Progenitor cell of endocrine pancreas (in vitro differentiated cells): ENCODE results near the gene ATP2B2. TPM values are rescaled to one million over a fixed set of nuclear protein-coding genes. Genes with fewer than 3 reads are reported as not detected.
A peak's percentile ranks its signal among the peaks of the same experiment; 100 is the strongest.

Experiments used
- DNase-seq: peaks from one replicate; pipeline ENCODE4 v3.0.0; 2021; ENCODE audit warnings: low spot score; ENCODE audit not compliant: unreplicated experiment
- H3K27ac Mint-ChIP-seq: 2 replicates; pipeline ENCODE4 v1.8.0; 2021; ENCODE audit warnings: mild to moderate bottlenecking, moderate library complexity, mixed read lengths
- H3K27me3 Mint-ChIP-seq: 2 replicates; pipeline ENCODE4 v1.8.0; 2021; ENCODE audit warnings: mixed read lengths
- H3K36me3 Mint-ChIP-seq: 2 replicates; pipeline ENCODE4 v1.8.0; 2022; ENCODE audit warnings: mixed read lengths; ENCODE audit not compliant: insufficient read depth
- H3K4me1 Mint-ChIP-seq: 2 replicates; pipeline ENCODE4 v1.8.0; 2021; ENCODE audit warnings: low read depth, mixed read lengths
- H3K4me3 Mint-ChIP-seq: 2 replicates; pipeline ENCODE4 v1.8.0; 2021; ENCODE audit warnings: low read depth, mild to moderate bottlenecking, moderate library complexity, mixed read lengths
- H3K9me3 Mint-ChIP-seq: 2 replicates; pipeline ENCODE4 v1.8.0; 2021; ENCODE audit warnings: low read depth, mixed read lengths
- CTCF ChIP-seq: fragments of 200-600 bp; sonication (generic); IDR thresholded peaks from one replicate; pipeline ENCODE4 v1.5.0; 2021; ENCODE audit warnings: antibody characterized with exemption, mild to moderate bottlenecking; ENCODE audit not compliant: unreplicated experiment
- total RNA-seq: library from RNA; stranded (reverse); gene quantifications from 2 replicates; pipeline ENCODE4 v1.2.1, GENCODE V29; 2021

ATP2B2 gene
- total RNA-seq, 1 donor from 2014 or later: 0.07 TPM

GRCh38 chr3:10519236-10519635, 13.8 kb upstream of the ATP2B2 start:
- TF ChIP-seq CTCF: no peak
- no peak for DNase-seq
- peaks cover 12% of the 10 kb centered on the region for H3K27me3 Mint-ChIP-seq
- no peaks in the 10 kb centered on the region for H3K36me3 Mint-ChIP-seq
- H3K9me3 Mint-ChIP-seq: no peaks in the 10 kb centered on the region
- H3K4me1 Mint-ChIP-seq: no peaks in the 10 kb centered on the region
- H3K27ac Mint-ChIP-seq: no peak overlapping the region
- no peak overlapping the region for H3K4me3 Mint-ChIP-seq

- Mint-ChIP-seq H3K36me3 (no peaks in the 10 kb centered on the region), H3K9me3 (no peaks in the 10 kb centered on the region), H3K4me3 (no peak overlapping the region), H3K27ac (no peak overlapping the region), H3K4me1 (no peaks in the 10 kb centered on the region), H3K27me3 (peaks cover 12% of the 10 kb centered on the region)
- TF ChIP-seq CTCF: no peak
- DNase-seq: no peak
Observed at GRCh38 chr3:10518506-10519150, 13.2 kb upstream of the ATP2B2 start.

GRCh38 chr3:10517627-10518026, 12.2 kb upstream of the ATP2B2 start:
- Mint-ChIP-seq H3K9me3 (no peaks in the 10 kb centered on the region), H3K4me1 (no peaks in the 10 kb centered on the region), H3K27me3 (peaks cover 9% of the 10 kb centered on the region), H3K4me3 (no peak overlapping the region), H3K36me3 (no peaks in the 10 kb centered on the region), H3K27ac (no peak overlapping the region)
- DNase-seq: no peak
- no peak for TF ChIP-seq CTCF

GRCh38 chr3:10516544-10517452, 11.4 kb upstream of the ATP2B2 start:
- Mint-ChIP-seq H3K27me3 (peaks cover 7% of the 10 kb centered on the region), H3K36me3 (no peaks in the 10 kb centered on the region), H3K27ac (no peak overlapping the region), H3K4me1 (no peaks in the 10 kb centered on the region), H3K4me3 (no peak overlapping the region), H3K9me3 (no peaks in the 10 kb centered on the region)
- no peak for TF ChIP-seq CTCF
- no peak for DNase-seq

- no peak for DNase-seq
- Mint-ChIP-seq H3K4me1 (no peaks in the 10 kb centered on the region), H3K4me3 (no peak overlapping the region), H3K27me3 (peaks cover 7% of the 10 kb centered on the region), H3K36me3 (no peaks in the 10 kb centered on the region), H3K9me3 (no peaks in the 10 kb centered on the region), H3K27ac (peak overlapping the region; percentile 76)
- no peak for TF ChIP-seq CTCF
Observed at GRCh38 chr3:10515884-10516495, 10.6 kb upstream of the ATP2B2 start.
